GM12878 (cell line): ENCODE data around the gene MT1G.

ENCODE experiments used
- CHD2 ChIP-seq: IDR thresholded peaks from 2 replicates; pipeline ENCODE4 v1.6.1; 2011; ENCODE audit warnings: low read depth, low read length, improper control_type of control experiment, borderline replicate concordance
- EED ChIP-seq: sonication (generic); IDR thresholded peaks from 2 replicates; pipeline ENCODE4 v1.6.1; 2016; ENCODE audit warnings: antibody characterized with exemption, low read depth
- EP300 ChIP-seq, 2 experiments: fragments of 150-350 bp in 1 of 2; IDR thresholded peaks; 2 replicates each; pipeline ENCODE4 v1.6.1; 2011 to 2012; ENCODE audit warnings: low read depth in 2 of 2, low read length in 2 of 2, borderline replicate concordance in 1 of 2, improper control_type of control experiment in 1 of 2, inconsistent platforms in 1 of 2; ENCODE audit not compliant: control insufficient read depth in 1 of 2
- FOS ChIP-seq: IDR thresholded peaks from 3 replicates; pipeline ENCODE4 v1.6.1; 2011; ENCODE audit warnings: borderline replicate concordance; ENCODE audit not compliant: insufficient read length; ENCODE audit errors: extremely low read depth
- IKZF1 ChIP-seq: fragments of 450-650 bp; conservative IDR thresholded peaks from 2 replicates; pipeline ENCODE4 v1.6.1; 2017; ENCODE audit warnings: antibody characterized with exemption, mild to moderate bottlenecking
- POLR2A ChIP-seq: IDR thresholded peaks from 2 replicates; pipeline ENCODE4 v1.6.1; 2011; ENCODE audit warnings: low read depth, mild to moderate bottlenecking, low read length
- SPI1 ChIP-seq: IDR thresholded peaks from 2 replicates; pipeline ENCODE4 v1.6.1; 2011; ENCODE audit warnings: low read depth, mild to moderate bottlenecking, low read length, moderate library complexity, borderline replicate concordance; ENCODE audit not compliant: insufficient read depth
- TF ChIP-seq, protein P1 (sequence below), 3 experiments: IDR thresholded peaks in 2 of 3; conservative IDR thresholded peaks in 1 of 3; 2 replicates each; pipeline ENCODE4 v1.5.1; 2011; ENCODE audit warnings: low read depth in 3 of 3, low read length in 3 of 3, mild to moderate bottlenecking in 3 of 3, control low read depth in 2 of 3, moderate library complexity in 2 of 3, inconsistent platforms in 1 of 3, mixed read lengths in 1 of 3; ENCODE audit not compliant: control insufficient read depth in 2 of 3, insufficient read depth in 1 of 3; ENCODE audit errors: extremely low read depth in 1 of 3
- TF ChIP-seq, protein P2 (sequence below): IDR thresholded peaks from 2 replicates; pipeline ENCODE4 v1.6.1; 2011; ENCODE audit warnings: borderline replicate concordance, low read depth, mild to moderate bottlenecking, moderate library complexity, mixed read lengths, low read length; ENCODE audit not compliant: insufficient read depth; ENCODE audit errors: extremely low read length

DNA sequence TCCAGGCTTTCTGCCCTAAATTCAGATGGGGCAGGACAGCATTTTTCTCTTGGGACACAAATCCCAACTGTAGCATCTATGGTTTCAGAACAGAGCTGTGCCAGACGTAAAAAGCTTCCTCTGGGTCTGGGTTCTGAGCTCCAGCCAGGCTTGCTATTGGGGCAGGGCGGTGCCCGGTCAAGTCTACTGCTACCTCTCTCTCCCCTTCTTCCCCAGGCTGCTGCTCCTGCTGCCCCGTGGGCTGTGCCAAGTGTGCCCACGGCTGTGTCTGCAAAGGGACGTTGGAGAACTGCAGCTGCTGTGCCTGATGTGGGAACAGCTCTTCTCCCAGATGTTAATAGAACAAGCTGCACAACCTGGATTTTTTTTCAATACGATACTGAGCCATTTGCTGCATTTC lies 34.3 kb downstream of the MT1G start:
- TF ChIP-seq, protein P1, sequence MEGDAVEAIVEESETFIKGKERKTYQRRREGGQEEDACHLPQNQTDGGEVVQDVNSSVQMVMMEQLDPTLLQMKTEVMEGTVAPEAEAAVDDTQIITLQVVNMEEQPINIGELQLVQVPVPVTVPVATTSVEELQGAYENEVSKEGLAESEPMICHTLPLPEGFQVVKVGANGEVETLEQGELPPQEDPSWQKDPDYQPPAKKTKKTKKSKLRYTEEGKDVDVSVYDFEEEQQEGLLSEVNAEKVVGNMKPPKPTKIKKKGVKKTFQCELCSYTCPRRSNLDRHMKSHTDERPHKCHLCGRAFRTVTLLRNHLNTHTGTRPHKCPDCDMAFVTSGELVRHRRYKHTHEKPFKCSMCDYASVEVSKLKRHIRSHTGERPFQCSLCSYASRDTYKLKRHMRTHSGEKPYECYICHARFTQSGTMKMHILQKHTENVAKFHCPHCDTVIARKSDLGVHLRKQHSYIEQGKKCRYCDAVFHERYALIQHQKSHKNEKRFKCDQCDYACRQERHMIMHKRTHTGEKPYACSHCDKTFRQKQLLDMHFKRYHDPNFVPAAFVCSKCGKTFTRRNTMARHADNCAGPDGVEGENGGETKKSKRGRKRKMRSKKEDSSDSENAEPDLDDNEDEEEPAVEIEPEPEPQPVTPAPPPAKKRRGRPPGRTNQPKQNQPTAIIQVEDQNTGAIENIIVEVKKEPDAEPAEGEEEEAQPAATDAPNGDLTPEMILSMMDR (IDR thresholded peaks at IDR 0.05 in 2 of 3, conservative IDR thresholded peaks at IDR 0.05 in 1 of 3; ENCODE audit: control insufficient read depth in 2 of 3, extremely low read depth in 1 of 3, insufficient read depth in 1 of 3, low read depth in 3 of 3, low read length in 3 of 3) = no peak
- TF ChIP-seq EP300 (IDR thresholded peaks at IDR 0.05; ENCODE audit: borderline replicate concordance in 1 of 2, control insufficient read depth in 1 of 2, low read depth in 2 of 2, low read length in 2 of 2) (no peak), CHD2 (no peak), SPI1 (no peak), EED (no peak), FOS (no peak), IKZF1 (no peak), POLR2A (no peak)
- TF ChIP-seq, protein P2, sequence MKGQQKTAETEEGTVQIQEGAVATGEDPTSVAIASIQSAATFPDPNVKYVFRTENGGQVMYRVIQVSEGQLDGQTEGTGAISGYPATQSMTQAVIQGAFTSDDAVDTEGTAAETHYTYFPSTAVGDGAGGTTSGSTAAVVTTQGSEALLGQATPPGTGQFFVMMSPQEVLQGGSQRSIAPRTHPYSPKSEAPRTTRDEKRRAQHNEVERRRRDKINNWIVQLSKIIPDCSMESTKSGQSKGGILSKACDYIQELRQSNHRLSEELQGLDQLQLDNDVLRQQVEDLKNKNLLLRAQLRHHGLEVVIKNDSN = no peak
